Epidermal melanocyte (primary cell): ENCODE data around the gene BABAM2.
A peak's percentile ranks its signal among the peaks of the same experiment; 100 is the strongest.
"Not testable (repeated sequence)": the region's sequence is repeated elsewhere in the genome, so short reads cannot be mapped to it uniquely, and the experiment has no call there.

Experiments
- DNase-seq: peaks from one replicate; pipeline ENCODE4 v3.0.0; 2011; ENCODE audit warnings: low spot score; ENCODE audit not compliant: insufficient read length

BABAM2 gene

DNA sequence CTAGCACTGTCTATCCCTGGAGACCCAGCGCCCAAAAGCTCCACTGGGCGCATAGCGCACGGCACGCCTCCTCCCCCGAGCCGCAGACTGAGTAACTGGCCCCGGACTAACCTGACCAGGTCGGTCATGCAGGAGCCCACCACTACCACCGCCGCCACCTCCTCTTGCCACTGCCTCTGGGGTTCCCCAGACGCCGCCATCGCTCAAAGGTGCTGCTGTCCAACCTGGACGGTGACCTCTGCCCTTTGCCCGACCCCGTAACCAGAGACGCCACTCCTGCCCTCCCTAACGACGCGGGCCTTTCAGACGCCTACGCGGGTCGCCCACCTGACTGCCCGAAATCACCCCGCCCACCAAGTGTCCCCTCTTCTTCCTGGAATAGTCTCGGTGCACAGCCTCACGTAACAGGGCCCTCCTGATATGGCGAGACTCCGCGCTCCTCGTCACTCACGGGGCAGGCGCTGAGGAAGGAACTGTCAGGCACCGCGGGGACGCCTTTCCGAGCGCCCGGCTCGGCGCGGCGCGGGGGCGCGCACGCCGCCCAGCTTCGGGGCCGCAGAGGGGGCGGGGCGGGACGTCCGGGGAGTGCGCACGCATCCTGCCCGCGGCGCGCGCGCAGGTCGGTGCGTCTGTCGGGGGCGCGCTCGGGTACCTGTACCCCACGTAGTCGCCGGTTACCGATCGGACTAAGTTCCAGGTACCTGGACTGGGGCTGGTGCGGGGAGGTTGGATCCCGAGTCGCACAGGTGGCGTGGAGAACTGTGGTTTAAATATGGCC lies at the start of gene BABAM2, which contains the start of gene RBKS:
Gene BABAM2 (plus strand): TSS at position 584 of the 778 bp plus-strand sequence. CDS start 3,828 bp downstream, outside the sequence.
Gene RBKS (minus strand): TSS at position 242 of the 778 bp plus-strand sequence. CDS start 42 bp downstream, at position 200.
- DNase-seq = peak; percentile 88

- no peak for DNase-seq
These were observed 47.6 kb upstream of the BABAM2 start for GRCh38 chr2:27842894-27843293.

DNA sequence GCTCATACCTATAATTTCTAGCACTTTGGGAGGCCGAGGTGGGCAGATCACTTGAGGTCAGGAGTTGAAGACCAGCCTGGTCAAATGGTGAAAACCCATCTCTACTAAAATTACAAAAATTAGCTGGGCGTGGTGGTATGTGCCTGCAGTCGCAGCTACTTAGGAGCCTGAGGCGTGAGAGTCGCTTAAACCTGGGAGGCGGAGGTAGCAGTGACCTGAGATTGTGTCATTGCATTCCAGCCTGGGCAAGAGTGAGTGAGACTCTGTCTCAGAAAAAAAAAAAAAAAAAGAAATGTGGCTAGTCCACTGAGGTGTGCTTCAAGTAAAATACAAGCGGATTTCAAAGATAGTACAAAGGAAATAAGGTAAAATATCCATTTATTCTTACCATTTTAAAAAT lies 46.5 kb upstream of the BABAM2 start:
- DNase-seq = no peak

- DNase-seq = no peak
These were observed 45.7 kb upstream of the BABAM2 start for GRCh38 chr2:27844821-27845255.

- no peak for DNase-seq
These were observed 43.2 kb upstream of the BABAM2 start for GRCh38 chr2:27847333-27847732.

DNA sequence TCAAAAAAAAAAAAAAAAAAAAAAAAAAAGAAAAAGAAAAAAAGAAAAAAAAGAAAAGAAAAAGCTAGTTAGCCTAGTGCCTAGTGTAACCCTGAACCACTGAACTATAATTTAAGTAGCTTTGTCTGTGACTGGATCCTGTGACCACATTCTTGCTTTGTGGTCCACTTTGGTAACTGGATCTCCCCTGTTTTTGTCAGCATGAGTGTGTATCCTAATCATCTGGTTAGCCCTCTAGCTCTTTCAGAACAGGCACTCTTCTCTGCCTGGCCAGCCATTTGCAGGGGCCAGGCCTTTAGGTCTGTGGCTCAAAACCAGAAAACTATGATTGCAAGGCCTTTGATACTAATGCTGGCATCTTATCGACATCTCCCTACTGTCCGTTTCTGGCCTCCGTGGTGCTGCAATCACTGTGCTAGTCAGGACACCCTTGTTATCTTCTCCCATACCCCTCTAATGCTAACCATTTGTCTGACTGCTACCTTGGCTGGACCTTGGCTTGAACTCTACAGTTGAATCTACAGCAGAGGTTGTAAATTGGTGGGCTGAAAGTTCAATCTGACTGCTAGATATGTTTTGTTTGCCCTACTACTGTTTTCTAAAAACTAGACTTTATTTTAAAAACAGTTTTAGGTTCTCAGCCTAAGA lies 40.8 kb upstream of the BABAM2 start:
- DNase-seq = no peak

DNA sequence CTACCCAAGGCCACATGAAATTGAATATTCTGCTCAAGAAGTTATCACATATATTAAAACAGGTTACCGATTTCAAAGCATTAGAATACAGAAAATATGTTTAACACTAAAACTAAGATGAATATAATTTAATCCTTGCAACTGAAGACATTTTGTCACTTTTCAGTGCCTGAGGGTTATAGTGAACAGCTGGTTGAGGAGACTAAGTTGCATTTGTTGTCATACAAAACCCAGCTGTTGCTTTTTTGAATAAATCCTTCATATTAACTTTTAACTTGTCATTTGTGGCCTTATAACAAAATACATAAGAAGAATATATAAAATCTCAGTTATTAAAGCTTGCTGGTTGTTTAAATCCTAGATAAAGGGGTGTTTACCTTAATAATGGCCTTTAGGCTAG lies 37.8 kb upstream of the BABAM2 start:
- DNase-seq = no peak

GRCh38 chr2:27854229-27854862 lies 36.2 kb upstream of the BABAM2 start:
- DNase-seq = no peak

DNA sequence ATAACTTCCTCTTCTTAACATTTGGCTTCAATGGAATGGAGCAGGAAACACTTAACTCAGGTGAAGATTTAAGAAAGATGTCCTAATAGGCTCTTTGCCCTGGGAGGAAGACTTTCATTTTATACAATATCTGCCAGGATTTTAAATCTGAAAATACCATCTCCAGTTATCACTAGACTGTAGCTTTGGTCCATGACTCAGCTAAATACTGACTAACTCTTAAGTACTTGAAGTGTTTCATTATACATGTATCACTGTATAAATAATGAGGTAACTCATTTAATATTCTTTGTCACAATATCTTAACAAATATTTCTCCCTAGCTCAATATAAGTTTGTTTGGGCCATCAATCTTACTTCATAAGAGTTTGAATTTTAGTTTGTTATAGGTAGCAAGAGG lies 35.1 kb upstream of the BABAM2 start:
- no peak for DNase-seq

- no peak for DNase-seq
These were observed 34.1 kb upstream of the BABAM2 start for GRCh38 chr2:27856386-27856785.

- DNase-seq = no peak
These were observed 33.6 kb upstream of the BABAM2 start for GRCh38 chr2:27856956-27857355.

- no peak for DNase-seq
These were observed 32.9 kb upstream of the BABAM2 start for GRCh38 chr2:27857417-27858172.

GRCh38 chr2:27860111-27860510 lies 30.4 kb upstream of the BABAM2 start:
- no peak for DNase-seq

DNA sequence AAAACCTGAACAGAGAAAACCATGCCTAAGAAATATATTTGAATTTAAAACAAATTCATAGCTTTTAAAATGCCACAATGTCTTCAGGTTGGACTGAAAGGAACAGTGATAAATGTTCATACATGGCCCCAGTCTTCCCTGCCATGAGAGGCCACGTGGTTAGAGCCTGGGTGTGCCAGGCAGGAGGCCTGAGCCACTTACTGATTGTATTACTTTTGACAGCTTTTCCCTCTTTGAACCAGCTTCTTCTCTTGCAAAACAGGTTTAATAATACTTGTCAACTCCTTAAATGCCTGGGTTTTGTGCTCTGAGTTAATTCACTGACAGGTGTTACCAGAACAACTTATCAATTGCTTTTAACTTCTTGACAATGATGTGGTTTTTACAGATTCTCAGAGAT lies 27.4 kb upstream of the BABAM2 start:
- no peak for DNase-seq

- DNase-seq = not testable (repeated sequence)
These were observed 26.6 kb upstream of the BABAM2 start for GRCh38 chr2:27863955-27864354.

GRCh38 chr2:27866237-27866636 lies 24.3 kb upstream of the BABAM2 start:
- no peak for DNase-seq

DNA sequence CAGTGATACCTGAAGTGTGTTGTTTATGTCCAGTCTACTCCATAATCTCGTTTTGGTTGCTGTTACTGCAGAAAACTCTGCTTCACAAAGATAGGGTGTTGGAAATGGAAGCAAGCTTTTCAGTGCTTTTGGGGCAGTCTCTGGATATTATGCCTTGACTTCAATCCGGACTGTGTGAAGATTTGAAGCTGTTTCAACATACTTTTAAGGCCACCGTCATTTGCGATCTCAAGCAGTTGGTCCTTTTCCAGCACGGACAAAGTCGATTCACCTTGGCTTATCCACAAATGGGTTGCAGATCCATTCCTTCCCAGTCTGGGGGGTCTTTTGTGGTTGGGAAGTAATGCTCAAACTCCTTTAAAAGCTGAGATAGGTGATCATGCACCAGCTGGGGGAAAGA lies 20.8 kb upstream of the BABAM2 start:
- DNase-seq = no peak

DNA sequence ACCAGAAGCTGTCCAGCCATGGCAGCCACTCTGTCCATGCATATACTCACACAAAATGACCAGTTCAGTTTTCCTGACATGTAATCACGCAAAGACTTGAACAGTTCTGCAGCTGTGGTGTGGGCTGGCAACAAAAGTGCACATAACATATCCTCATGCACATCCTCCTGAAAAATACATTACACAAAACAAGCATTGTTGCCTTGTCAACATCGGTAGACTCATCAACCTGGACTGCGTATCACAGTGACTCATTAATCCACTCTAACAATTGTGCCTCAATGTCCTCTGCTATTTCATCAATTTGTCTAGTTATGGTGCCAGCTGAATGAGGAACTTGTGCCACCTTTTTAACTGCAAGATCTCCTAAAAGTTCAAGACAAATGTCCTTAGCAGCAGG lies 19.8 kb upstream of the BABAM2 start:
- DNase-seq = no peak

- DNase-seq = no peak
These were observed 18.7 kb upstream of the BABAM2 start for GRCh38 chr2:27871802-27872201.

DNA sequence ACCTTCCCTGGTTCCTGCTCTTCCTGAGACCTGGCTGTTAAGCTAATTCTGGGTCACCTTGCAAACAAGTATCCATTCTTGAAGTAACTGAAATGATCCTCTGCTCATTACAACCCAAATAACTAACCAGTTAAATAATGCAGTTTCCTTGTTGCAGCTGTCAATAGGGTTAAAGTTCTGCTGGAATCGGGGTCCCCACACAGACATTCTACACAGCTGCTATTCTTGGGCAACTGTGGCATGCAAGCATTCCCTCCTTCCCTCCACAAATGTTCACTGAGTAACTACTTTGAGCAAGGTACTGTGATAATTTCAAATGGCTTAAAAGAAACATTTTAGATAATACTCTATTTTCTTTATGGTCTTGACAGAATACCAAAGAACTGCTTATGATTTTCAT lies 17.4 kb upstream of the BABAM2 start:
- no peak for DNase-seq

- no peak for DNase-seq
These were observed 15.2 kb upstream of the BABAM2 start for GRCh38 chr2:27875089-27875881.
